Dendritic cell treated with granulocyte-macrophage colony-stimulating factor and Interleukin-4, amounts not matched to agents 40 ng/mL and 50 ng/mL, for 4 days (primary cell): ENCODE data around the gene MEOX2.

ENCODE experiments used
- H3K27ac Mint-ChIP-seq: one replicate; pipeline ENCODE4 v1.8.0; 2022; ENCODE audit warnings: mild to moderate bottlenecking, mixed read lengths
- H3K27me3 Mint-ChIP-seq: one replicate; pipeline ENCODE4 v1.8.0; 2022; ENCODE audit warnings: mild to moderate bottlenecking, mixed read lengths
- H3K36me3 Mint-ChIP-seq: one replicate; pipeline ENCODE4 v1.8.0; 2022; ENCODE audit warnings: low read depth, mixed read lengths
- H3K4me1 Mint-ChIP-seq: one replicate; pipeline ENCODE4 v1.8.0; 2022; ENCODE audit warnings: low read depth, mixed read lengths
- H3K4me3 Mint-ChIP-seq: one replicate; pipeline ENCODE4 v1.8.0; 2022; ENCODE audit warnings: mild to moderate bottlenecking, moderate library complexity, mixed read lengths
- H3K9me3 Mint-ChIP-seq: one replicate; pipeline ENCODE4 v1.8.0; 2022; ENCODE audit warnings: mixed read lengths
- intact Hi-C: fragments of 100-400 bp; cut with micrococcal nuclease; formaldehyde crosslinking; loops from one replicate; pipeline ENCODE4 v1.15.0; 2022

The MEOX2 gene

DNA sequence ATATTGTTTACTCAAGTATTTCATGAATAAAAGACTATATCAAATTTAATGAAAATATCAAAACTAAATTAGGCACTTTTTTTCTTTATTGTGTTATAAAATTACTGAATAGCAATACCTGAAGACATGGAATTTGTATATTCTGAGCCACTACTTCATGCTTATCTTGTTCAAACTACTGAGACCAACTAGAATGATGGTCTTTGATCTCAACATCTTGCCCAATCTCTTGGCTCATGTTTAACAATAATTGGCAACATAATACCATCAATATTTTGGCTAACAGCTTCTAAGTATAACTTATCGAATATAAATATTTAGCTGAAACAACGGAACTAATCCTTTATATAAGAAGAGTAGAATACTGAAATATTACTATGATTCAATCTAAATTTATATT, 68.2 kb downstream of the MEOX2 start:
- no peaks in the 10 kb centered on the region for H3K36me3 Mint-ChIP-seq
- H3K9me3 Mint-ChIP-seq = no peaks in the 10 kb centered on the region
- no peaks in the 10 kb centered on the region for H3K27me3 Mint-ChIP-seq
- H3K4me3 Mint-ChIP-seq = no peak overlapping the region
- H3K27ac Mint-ChIP-seq = no peak overlapping the region
- no peaks in the 10 kb centered on the region for H3K4me1 Mint-ChIP-seq
- intact Hi-C loops = no loop called here

DNA sequence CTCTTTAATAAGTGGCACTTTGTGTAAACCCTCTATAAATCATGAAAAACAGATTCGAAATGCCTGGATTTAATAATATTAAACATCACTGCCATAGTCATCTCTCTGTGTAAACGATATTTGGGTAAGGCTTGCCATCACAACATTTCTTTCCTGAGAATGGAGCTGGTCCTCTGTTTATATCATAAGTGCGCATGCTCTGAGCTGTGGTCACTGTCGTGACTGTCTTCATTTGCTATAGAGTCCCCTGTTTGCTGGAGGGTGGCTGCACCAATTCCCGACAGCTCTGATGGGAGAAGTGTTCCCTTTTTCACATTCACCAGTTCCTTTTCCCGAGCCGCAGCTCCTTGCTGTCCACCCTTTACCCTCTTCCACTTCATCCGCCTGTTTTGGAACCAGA, 74.3 kb downstream of the MEOX2 start:
- Mint-ChIP-seq H3K4me1 (no peaks in the 10 kb centered on the region), H3K4me3 (no peak overlapping the region), H3K36me3 (no peaks in the 10 kb centered on the region), H3K27me3 (no peaks in the 10 kb centered on the region), H3K27ac (no peak overlapping the region), H3K9me3 (peaks cover 13% of the 10 kb centered on the region)
- intact Hi-C loops = no loop called here

DNA sequence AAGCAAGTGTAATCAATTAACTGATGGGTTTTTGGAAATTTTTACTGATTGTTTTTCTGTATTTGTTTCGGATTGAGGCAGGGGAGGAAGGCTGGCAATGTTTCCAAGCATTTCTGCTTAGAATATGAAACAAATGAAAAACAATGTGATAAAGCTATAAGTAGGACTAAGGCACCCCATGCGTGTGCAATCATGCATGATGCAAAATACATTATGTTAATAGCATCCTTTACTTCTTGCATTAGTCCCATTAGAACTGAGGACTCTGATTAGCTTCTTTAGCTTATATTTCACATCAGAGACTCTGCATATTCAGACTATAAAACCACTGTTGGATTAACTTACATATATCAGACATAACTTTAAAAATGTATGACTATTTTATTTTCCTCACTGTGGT, 76.0 kb downstream of the MEOX2 start:
- no peaks in the 10 kb centered on the region for H3K4me1 Mint-ChIP-seq
- H3K27ac Mint-ChIP-seq = no peak overlapping the region
- H3K27me3 Mint-ChIP-seq = no peaks in the 10 kb centered on the region
- intact Hi-C loops = no loop called here
- peaks cover 13% of the 10 kb centered on the region for H3K9me3 Mint-ChIP-seq
- H3K36me3 Mint-ChIP-seq = no peaks in the 10 kb centered on the region
- H3K4me3 Mint-ChIP-seq = no peak overlapping the region

DNA sequence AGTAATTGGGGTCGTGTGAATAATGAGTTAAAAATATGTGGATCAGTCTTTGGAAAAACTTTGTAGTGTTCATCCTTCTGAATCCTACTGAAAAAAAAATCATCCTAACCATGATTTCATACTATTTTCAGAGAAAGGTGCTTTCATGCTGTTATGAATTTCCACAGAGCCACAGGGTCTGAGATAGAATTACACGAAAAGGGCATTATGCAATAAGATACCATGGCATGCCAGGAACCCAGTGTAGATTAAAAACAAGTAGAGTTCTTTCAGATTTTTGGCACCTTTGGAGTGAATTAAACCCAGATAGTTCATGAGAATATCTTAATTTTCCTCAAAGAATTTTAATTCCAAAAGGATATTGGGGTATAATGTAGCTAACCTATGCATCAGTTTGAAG, 77.2 kb downstream of the MEOX2 start:
- no peak overlapping the region for H3K27ac Mint-ChIP-seq
- H3K9me3 Mint-ChIP-seq = peaks cover 13% of the 10 kb centered on the region
- no peaks in the 10 kb centered on the region for H3K27me3 Mint-ChIP-seq
- no peak overlapping the region for H3K4me3 Mint-ChIP-seq
- no peaks in the 10 kb centered on the region for H3K4me1 Mint-ChIP-seq
- intact Hi-C loops = no loop called here
- no peaks in the 10 kb centered on the region for H3K36me3 Mint-ChIP-seq

DNA sequence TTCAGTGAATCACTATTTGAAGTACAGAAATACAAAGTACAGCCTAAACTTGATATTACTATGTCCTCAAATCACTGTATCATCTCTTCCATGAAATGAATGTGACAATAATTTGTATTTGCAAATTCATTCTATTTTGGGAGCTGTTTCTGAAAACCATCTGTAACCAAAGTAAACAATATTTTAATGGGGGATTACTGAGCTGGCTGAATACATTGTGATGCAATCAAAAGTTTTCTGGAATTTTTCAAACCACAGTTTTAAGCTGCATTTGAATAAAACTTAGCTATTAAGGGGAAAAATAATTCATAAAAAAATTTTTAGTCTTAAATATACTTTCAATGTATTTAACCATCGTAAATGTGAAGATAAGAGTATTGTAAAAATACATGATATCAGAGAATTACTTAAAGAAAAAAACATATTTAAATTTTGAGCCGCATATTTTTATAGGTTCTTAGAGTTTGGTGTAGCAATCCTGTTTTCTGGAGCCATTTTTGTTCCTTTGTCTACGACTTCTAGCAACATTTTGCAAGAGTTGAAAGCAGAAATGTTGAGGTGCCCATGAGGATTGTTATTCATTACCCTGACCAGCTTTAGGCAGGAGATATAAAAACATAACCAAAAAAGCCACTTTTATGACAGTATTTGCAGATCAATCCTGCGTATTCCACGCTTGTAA, 78.8 kb downstream of the MEOX2 start:
- no peak overlapping the region for H3K4me3 Mint-ChIP-seq
- H3K4me1 Mint-ChIP-seq = no peaks in the 10 kb centered on the region
- no peaks in the 10 kb centered on the region for H3K36me3 Mint-ChIP-seq
- H3K9me3 Mint-ChIP-seq = peaks cover 13% of the 10 kb centered on the region
- no peaks in the 10 kb centered on the region for H3K27me3 Mint-ChIP-seq
- H3K27ac Mint-ChIP-seq = no peak overlapping the region
- intact Hi-C loops = no loop called here

DNA sequence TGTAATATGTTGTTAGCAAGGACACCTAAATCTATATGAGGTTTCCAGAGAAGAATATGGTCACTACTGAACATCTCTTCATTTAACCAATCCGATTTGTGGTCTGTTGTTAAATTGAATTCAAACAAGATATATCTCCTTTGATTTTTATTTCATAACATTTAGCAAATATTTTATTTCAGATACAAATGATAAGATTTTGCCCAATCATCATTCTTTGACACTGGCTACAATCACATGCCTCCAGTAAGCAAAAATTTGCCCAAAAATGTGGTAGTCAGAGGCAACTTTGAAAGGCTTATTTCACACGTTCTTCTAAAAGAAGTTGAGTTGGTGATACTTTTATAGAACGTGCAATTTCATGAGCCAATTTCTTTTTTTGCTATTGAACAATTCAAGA, 79.9 kb downstream of the MEOX2 start:
- Mint-ChIP-seq H3K27ac (no peak overlapping the region), H3K4me1 (no peaks in the 10 kb centered on the region), H3K9me3 (peaks cover 13% of the 10 kb centered on the region), H3K36me3 (no peaks in the 10 kb centered on the region), H3K27me3 (no peaks in the 10 kb centered on the region), H3K4me3 (no peak overlapping the region)
- intact Hi-C loops = no loop called here

DNA sequence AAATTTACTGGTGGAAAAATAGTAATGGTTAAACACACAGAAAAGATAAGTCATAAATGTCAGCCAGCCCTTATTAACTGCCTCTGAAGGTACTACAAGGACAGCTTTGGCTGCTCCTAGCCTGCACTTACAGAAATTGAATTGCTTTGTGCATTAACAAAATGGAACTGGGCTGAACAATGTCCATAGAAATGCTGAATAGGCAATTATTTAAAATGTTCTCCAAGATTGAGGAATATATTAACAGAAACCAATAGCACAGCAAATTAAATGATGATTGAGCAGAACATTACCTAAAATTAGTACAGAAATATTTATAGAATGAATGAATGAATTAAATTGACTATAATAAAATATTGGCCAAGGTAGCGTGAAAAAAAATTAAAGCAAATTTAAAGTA, 82.3 kb downstream of the MEOX2 start:
- Mint-ChIP-seq H3K4me1 (no peaks in the 10 kb centered on the region), H3K36me3 (no peaks in the 10 kb centered on the region), H3K4me3 (no peak overlapping the region), H3K27me3 (no peaks in the 10 kb centered on the region), H3K27ac (no peak overlapping the region), H3K9me3 (peaks cover 17% of the 10 kb centered on the region)
- intact Hi-C loops = no loop called here

DNA sequence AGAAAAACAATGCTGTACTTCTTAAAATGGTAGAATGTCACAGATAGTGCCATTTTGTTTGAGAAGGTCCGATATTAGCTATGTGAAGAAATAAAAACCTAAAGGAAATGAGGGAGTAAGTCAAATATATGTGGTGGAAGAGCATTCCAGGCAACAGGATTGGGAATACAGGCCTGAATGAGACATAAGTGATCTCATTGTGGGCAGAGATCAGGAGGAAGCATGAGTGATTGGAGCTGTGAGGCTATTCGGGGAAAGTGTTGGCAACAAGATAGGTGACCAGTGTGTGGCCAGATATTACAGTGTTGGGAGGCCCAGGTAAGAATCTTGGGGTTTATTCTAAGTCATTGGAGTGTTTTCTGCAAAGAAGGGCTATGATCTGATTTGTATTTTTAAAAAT, 83.4 kb downstream of the MEOX2 start:
- Mint-ChIP-seq H3K27me3 (no peaks in the 10 kb centered on the region), H3K36me3 (no peaks in the 10 kb centered on the region), H3K4me3 (no peak overlapping the region), H3K4me1 (no peaks in the 10 kb centered on the region), H3K9me3 (peaks cover 15% of the 10 kb centered on the region), H3K27ac (no peak overlapping the region)
- intact Hi-C loops = no loop called here

DNA sequence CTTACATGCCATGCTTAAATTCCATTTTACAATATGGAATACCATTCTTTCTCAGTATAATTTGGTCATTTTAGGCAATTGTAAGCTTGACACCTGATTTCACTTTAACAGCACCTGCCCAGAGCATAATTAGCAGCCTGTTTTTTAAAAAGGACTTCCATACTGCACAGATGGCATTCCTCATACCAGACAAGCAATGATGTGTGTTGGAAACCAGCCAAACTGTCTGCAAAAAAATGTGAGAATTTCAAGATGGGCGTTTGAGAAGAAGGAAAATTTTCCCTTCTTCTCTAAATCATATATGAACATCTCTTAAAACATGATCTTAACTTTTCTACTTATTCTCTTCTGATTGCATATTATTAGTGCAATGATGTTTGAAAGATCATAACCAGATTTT, 84.2 kb downstream of the MEOX2 start:
- Mint-ChIP-seq H3K27me3 (no peaks in the 10 kb centered on the region), H3K4me3 (no peak overlapping the region), H3K4me1 (no peaks in the 10 kb centered on the region), H3K9me3 (peaks cover 21% of the 10 kb centered on the region), H3K36me3 (no peaks in the 10 kb centered on the region), H3K27ac (no peak overlapping the region)
- intact Hi-C loops = no loop called here

DNA sequence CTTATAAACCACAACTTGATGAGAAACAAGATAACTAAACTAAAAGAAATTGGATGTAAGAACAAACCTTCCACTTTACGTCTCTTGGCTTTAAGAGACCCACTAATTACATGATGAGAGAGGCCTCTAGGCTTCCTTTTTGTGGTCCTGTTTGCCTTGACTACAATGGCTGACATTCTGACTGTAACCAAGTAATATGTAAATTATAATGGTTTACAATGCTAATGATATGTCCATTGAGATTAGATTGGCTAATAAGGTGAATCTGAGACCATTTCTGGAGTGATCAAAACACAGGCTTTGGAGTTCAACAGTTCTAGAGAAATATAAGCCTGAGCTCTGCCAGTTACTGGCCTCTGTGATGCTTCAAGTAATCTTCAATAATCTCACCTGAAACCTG, 85.3 kb downstream of the MEOX2 start:
- H3K27me3 Mint-ChIP-seq = no peaks in the 10 kb centered on the region
- peaks cover 21% of the 10 kb centered on the region for H3K9me3 Mint-ChIP-seq
- H3K36me3 Mint-ChIP-seq = no peaks in the 10 kb centered on the region
- no peaks in the 10 kb centered on the region for H3K4me1 Mint-ChIP-seq
- intact Hi-C loops = no loop called here
- H3K27ac Mint-ChIP-seq = no peak overlapping the region
- H3K4me3 Mint-ChIP-seq = no peak overlapping the region

DNA sequence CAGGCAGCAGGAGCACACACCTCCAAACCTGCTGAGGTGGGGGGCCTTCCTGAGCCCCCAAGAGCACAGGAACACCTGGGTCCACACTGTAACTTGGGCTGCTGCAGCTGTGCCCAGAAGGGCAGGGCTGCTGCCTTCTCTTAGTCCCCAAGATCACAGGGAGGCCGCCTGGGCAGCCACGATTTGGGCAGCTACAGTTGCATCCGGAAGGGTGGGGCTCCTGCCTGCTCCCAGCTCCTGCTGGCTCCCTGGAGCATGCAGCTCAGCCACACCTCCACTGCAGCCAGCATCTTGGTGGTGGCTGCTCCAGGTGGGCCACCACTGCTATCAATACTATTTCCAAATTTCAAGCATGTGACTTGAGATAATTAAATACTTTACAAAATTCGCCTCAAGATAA, 86.2 kb downstream of the MEOX2 start:
- no peaks in the 10 kb centered on the region for H3K4me1 Mint-ChIP-seq
- intact Hi-C loops = no loop called here
- no peak overlapping the region for H3K4me3 Mint-ChIP-seq
- peaks cover 21% of the 10 kb centered on the region for H3K9me3 Mint-ChIP-seq
- H3K27ac Mint-ChIP-seq = no peak overlapping the region
- no peaks in the 10 kb centered on the region for H3K27me3 Mint-ChIP-seq
- H3K36me3 Mint-ChIP-seq = no peaks in the 10 kb centered on the region

DNA sequence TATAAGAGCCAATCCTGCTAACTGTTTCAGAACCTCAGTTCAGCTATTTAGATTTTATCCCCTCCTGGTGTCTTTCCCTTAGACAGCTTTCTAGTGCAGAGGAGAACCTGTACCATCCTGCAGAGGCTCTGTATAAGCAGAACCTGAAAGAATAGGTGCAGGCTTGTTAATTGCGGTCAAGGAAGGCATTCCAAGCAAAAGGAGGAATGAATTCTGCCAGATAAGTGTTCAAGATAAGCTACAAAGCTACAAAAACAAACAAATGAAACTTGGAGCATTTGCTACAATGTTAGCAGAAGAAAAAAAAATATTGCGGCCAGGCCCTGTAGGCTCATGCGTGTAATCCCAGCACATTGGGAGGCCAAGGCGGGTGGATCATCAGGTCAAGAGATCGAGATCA, 92.0 kb downstream of the MEOX2 start:
- Mint-ChIP-seq H3K27ac (no peak overlapping the region), H3K4me3 (no peak overlapping the region), H3K27me3 (no peaks in the 10 kb centered on the region), H3K4me1 (no peaks in the 10 kb centered on the region), H3K36me3 (no peaks in the 10 kb centered on the region), H3K9me3 (peaks cover 24% of the 10 kb centered on the region)
- intact Hi-C loops = no loop called here

DNA sequence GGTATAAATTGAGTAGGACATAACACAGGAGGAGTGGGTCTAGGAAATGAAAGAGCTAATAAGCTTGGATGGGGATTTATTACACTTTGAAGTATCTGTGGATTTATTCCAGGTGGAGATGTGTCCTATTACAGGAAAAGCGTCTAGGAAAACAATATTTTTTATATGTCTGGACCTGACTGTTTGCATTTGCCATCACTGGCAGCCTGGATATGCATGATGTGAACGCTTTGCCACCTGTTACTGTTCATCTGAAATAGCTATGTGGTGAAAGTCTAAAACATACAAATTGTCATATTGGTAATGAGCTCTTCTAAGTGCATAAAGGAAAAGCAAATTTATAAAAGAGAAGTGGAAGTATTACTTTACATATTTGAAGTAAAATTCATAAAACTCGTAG, 93.1 kb downstream of the MEOX2 start:
- H3K36me3 Mint-ChIP-seq = no peaks in the 10 kb centered on the region
- intact Hi-C loops = no loop called here
- no peak overlapping the region for H3K27ac Mint-ChIP-seq

DNA sequence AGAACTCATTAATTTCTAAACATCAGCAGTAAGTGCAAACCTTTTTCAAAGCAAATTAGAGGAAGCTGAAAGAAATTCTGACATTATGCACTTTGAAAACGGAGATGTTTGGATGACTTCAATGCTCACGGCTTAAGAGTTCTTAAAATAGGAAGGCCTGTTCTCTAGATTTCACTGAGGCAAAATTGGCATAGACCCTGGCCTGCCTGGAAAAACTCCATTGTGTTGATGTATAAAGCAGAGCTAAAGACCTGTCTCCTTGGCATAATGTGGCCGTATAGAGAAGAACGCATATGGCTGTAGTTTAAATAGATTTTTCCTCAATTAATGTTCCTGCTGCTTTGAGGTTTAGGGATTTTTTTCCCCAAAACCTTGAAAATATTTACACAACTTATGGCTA, 100.2 kb downstream of the MEOX2 start:
- Mint-ChIP-seq H3K27ac (no peak overlapping the region), H3K4me1 (no peaks in the 10 kb centered on the region), H3K36me3 (no peaks in the 10 kb centered on the region), H3K9me3 (peaks cover 36% of the 10 kb centered on the region), H3K4me3 (no peak overlapping the region), H3K27me3 (no peaks in the 10 kb centered on the region)
- intact Hi-C loops = no loop called here

More for the DNA sequence above, 93.1 kb downstream of the MEOX2 start:
- Mint-ChIP-seq H3K27me3 (no peaks in the 10 kb centered on the region), H3K9me3 (peaks cover 28% of the 10 kb centered on the region), H3K4me3 (no peak overlapping the region), H3K4me1 (no peaks in the 10 kb centered on the region)

DNA sequence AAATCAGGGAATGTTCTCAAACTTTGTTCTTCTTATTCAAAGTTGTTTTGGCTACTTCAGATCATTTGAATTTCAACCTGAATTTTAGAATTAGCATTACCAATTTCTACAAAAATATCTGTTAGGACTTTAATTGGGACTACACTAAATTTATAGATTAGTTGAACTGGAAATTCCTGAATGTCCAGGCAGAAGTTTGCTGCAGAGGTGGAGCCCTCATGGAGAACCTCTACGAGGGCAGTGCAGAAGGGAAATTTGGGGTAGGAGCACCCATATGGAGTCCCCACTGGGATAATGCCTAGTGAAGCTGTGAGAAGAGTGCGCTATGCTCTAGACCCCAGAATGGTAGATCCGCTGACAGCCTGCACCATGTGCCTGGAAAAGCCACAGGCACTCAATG, 101.9 kb downstream of the MEOX2 start:
- Mint-ChIP-seq H3K4me3 (no peak overlapping the region), H3K9me3 (peaks cover 36% of the 10 kb centered on the region), H3K36me3 (no peaks in the 10 kb centered on the region), H3K27me3 (no peaks in the 10 kb centered on the region), H3K27ac (no peak overlapping the region), H3K4me1 (no peaks in the 10 kb centered on the region)
- intact Hi-C loops = no loop called here
